HG02678 (cell line): ENCODE data around the gene PAQR4.
A peak's percentile ranks its signal among the peaks of the same experiment; 100 is the strongest.

ENCODE experiments used
- ATAC-seq: cut with Tn5 transposase; IDR thresholded peaks from one replicate; pipeline ENCODE4 v1.9.1; 2021; ENCODE audit warnings: mild to moderate bottlenecking, moderate library complexity; ENCODE audit not compliant: unreplicated experiment

Gene PAQR4

GRCh38 chr16:2964475-2965336 lies 4.4 kb upstream of the PAQR4 start:
- ATAC-seq: no peak

GRCh38 chr16:2966043-2966807 lies 2.9 kb upstream of the PAQR4 start:
- ATAC-seq: no peak

GRCh38 chr16:2966808-2967191 lies 2.3 kb upstream of the PAQR4 start:
- ATAC-seq: no peak

GRCh38 chr16:2967211-2967631 lies 1.9 kb upstream of the PAQR4 start:
- no peak for ATAC-seq

- no peak for ATAC-seq
These were observed 1.4 kb upstream of the PAQR4 start for GRCh38 chr16:2967721-2968161.

GRCh38 chr16:2968368-2968737 lies 795 bp upstream of the PAQR4 start:
- ATAC-seq: no peak

GRCh38 chr16:2969545-2970521 lies 685 bp downstream of the PAQR4 start:
- ATAC-seq: peak; percentile 30

- no peak for ATAC-seq
These were observed 1.4 kb downstream of the PAQR4 start for GRCh38 chr16:2970563-2970962.

GRCh38 chr16:2971134-2971984 lies 2.2 kb downstream of the PAQR4 start:
- ATAC-seq: no peak

- no peak for ATAC-seq
These were observed 3.0 kb downstream of the PAQR4 start for GRCh38 chr16:2971985-2972784.

GRCh38 chr16:2973093-2973492 lies 3.9 kb downstream of the PAQR4 start:
- no peak for ATAC-seq

GRCh38 chr16:2973605-2974318 lies 4.6 kb downstream of the PAQR4 start:
- ATAC-seq: no peak

- ATAC-seq: no peak
These were observed 5.3 kb downstream of the PAQR4 start for GRCh38 chr16:2974319-2975056.

- no peak for ATAC-seq
These were observed 6.1 kb downstream of the PAQR4 start for GRCh38 chr16:2975161-2975795.

- ATAC-seq: no peak
These were observed 7.1 kb downstream of the PAQR4 start for GRCh38 chr16:2976201-2976600.

- no peak for ATAC-seq
These were observed 7.5 kb downstream of the PAQR4 start for GRCh38 chr16:2976673-2977072.

GRCh38 chr16:2977440-2977839 lies 8.3 kb downstream of the PAQR4 start:
- ATAC-seq: no peak
